Natural killer cell (primary cell): ENCODE data around the gene SETBP1. TPM values are rescaled to one million over a fixed set of nuclear protein-coding genes. Genes with fewer than 3 reads are reported as not detected.

Source experiments
- ATAC-seq, 3 donors: fragments of 150-1000 bp in 2 of 3; fragments of 200-7000 bp in 1 of 3; cut with Tn5 transposase; 1 replicate in 1 of 3; 2 replicates in 2 of 3; pipeline ENCODE4 v1.10.0; 2021; ENCODE audit warnings: mild to moderate bottlenecking in 2 of 3, moderate library complexity in 2 of 3
- DNase-seq, 2 donors: peaks; one replicate each; pipeline versions ENCODE4 v3.0.0 to v3.0.0-alpha.2; 2013 to 2021; ENCODE audit warnings: mixed read lengths in 1 of 2
- H3K27ac ChIP-seq: one replicate; pipeline ENCODE4 v1.5.1; 2013; ENCODE audit warnings: mild to moderate bottlenecking, low read length
- H3K27me3 ChIP-seq: one replicate; pipeline ENCODE4 v1.6.1; 2013; ENCODE audit warnings: low read length; ENCODE audit not compliant: control insufficient read depth, insufficient read depth
- H3K36me3 ChIP-seq: one replicate; pipeline ENCODE4 v1.6.1; 2013; ENCODE audit warnings: low read length; ENCODE audit not compliant: control insufficient read depth, insufficient read depth
- H3K4me1 ChIP-seq: one replicate; pipeline ENCODE4 v1.6.1; 2013; ENCODE audit warnings: low read length; ENCODE audit not compliant: control insufficient read depth, insufficient read depth
- H3K4me3 ChIP-seq: one replicate; pipeline ENCODE4 v1.5.1; 2013; ENCODE audit warnings: low read length
- H3K9me3 ChIP-seq: one replicate; pipeline ENCODE4 v1.6.1; 2013; ENCODE audit warnings: low read length; ENCODE audit not compliant: control insufficient read depth, insufficient read depth
- H3K27ac Mint-ChIP-seq, 2 donors: one replicate each; pipeline ENCODE4 v1.8.0; 2022; ENCODE audit warnings: mild to moderate bottlenecking in 2 of 2, mixed read lengths in 2 of 2, moderate library complexity in 1 of 2
- H3K27me3 Mint-ChIP-seq, 2 donors: one replicate each; pipeline ENCODE4 v1.8.0; 2022; ENCODE audit warnings: low read depth in 2 of 2, mixed read lengths in 2 of 2
- H3K36me3 Mint-ChIP-seq: one replicate; pipeline ENCODE4 v1.8.0; 2022; ENCODE audit warnings: mixed read lengths
- H3K4me1 Mint-ChIP-seq, 2 donors: one replicate each; pipeline ENCODE4 v1.8.0; 2022; ENCODE audit warnings: mixed read lengths in 2 of 2
- H3K4me3 Mint-ChIP-seq: one replicate; pipeline ENCODE4 v1.8.0; 2022; ENCODE audit warnings: mild to moderate bottlenecking, moderate library complexity, mixed read lengths
- H3K9me3 Mint-ChIP-seq, 2 donors: one replicate each; pipeline ENCODE4 v1.8.0; 2022; ENCODE audit warnings: mixed read lengths in 2 of 2
- WGBS: methylation state at CpG from one replicate; pipeline ENCODE4 v1.1.7; 2013; ENCODE audit warnings: missing lambda C conversion rate; ENCODE audit not compliant: insufficient coverage; 5-methylcytosine and 5-hydroxymethylcytosine counted together
- intact Hi-C: fragments of 100-400 bp; cut with micrococcal nuclease; formaldehyde crosslinking; loops from one replicate; pipeline ENCODE4 v1.14.2; 2022
- total RNA-seq, 4 donors: library from RNA; stranded (reverse); fragments of 120-200 nt in 1 of 4; gene quantifications; one replicate each; pipeline versions ENCODE4 v1.2.3 to v1.2.4, GENCODE V29; 2013 to 2022
- TF ChIP-seq, protein P1 (sequence below): fragments of 200-600 bp; IDR thresholded peaks from one replicate; pipeline ENCODE4 v1.8.0; 2022; ENCODE audit warnings: antibody characterized with exemption

The SETBP1 gene
- total RNA-seq, 3 donors from 2014 or later (not counting 1 experiment from before 2014, with no cell fraction given): 36.0 to 46.6 (median 41.2) TPM

DNA sequence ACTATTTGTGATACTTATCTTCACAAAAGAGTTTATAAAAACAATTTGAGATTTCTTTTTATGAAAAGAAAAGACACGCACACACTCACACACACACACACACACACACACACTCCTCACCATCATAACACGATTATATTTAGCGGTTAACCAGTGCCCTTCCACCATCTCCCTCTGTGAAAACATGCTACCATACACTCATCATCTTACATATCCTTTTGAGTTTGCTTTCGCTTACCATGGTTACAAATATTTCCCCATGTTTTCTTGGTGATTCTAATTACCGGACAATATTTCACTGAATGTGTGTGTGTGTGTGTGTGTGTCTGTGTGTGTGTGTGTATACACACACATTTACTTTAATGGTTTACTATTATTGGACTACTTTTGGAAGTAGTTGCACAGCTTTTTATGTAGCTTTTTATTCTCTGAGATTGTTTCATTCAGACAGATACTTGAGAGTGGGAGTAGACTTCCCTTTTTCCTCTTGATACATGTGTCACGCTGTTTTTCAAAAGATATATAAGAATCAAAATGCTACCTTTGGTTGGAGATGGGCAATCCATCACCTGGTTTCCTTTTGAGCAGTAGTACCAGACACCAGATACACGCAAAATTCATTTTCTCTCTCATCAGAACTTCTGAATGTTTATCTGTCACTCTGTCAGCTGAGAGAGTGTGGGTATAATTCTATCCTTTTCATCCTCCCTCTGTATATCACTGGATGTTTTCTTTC lies 138.1 kb downstream of the SETBP1 start:
- Histone ChIP-seq H3K36me3 (no peaks in the 10 kb centered on the region), H3K27me3 (no peaks in the 10 kb centered on the region), H3K4me1 (no peaks in the 10 kb centered on the region), H3K27ac (no peak overlapping the region), H3K9me3 (no peaks in the 10 kb centered on the region), H3K4me3 (no peak overlapping the region)
- intact Hi-C loops: no loop called here
- H3K4me3 Mint-ChIP-seq: no peak overlapping the region
- peak overlapping the region in 1 of 2 donors; percentile 2 for H3K27ac Mint-ChIP-seq
- DNase-seq (peak in 1 of 2 donors; percentile 6), ATAC-seq (peak in 1 of 3 donors; percentile 46)
- no peaks in the 10 kb centered on the region for H3K36me3 Mint-ChIP-seq
- H3K9me3 Mint-ChIP-seq: no peaks in the 10 kb centered on the region
- WGBS: 75% methylated on average over 6 of the region's 7 CpGs
- peaks cover 0 to 3% of the 10 kb centered on the region in 2 donors for H3K27me3 Mint-ChIP-seq
- peaks cover 9 to 16% of the 10 kb centered on the region in 2 donors for H3K4me1 Mint-ChIP-seq
- TF ChIP-seq, protein P1, sequence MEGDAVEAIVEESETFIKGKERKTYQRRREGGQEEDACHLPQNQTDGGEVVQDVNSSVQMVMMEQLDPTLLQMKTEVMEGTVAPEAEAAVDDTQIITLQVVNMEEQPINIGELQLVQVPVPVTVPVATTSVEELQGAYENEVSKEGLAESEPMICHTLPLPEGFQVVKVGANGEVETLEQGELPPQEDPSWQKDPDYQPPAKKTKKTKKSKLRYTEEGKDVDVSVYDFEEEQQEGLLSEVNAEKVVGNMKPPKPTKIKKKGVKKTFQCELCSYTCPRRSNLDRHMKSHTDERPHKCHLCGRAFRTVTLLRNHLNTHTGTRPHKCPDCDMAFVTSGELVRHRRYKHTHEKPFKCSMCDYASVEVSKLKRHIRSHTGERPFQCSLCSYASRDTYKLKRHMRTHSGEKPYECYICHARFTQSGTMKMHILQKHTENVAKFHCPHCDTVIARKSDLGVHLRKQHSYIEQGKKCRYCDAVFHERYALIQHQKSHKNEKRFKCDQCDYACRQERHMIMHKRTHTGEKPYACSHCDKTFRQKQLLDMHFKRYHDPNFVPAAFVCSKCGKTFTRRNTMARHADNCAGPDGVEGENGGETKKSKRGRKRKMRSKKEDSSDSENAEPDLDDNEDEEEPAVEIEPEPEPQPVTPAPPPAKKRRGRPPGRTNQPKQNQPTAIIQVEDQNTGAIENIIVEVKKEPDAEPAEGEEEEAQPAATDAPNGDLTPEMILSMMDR: no peak

- ATAC-seq: no peak
- Histone ChIP-seq H3K27me3 (no peaks in the 10 kb centered on the region), H3K4me3 (no peak overlapping the region), H3K27ac (no peak overlapping the region), H3K9me3 (no peaks in the 10 kb centered on the region), H3K36me3 (no peaks in the 10 kb centered on the region), H3K4me1 (no peaks in the 10 kb centered on the region)
- Mint-ChIP-seq H3K9me3 (no peaks in the 10 kb centered on the region), H3K4me1 (peaks cover 21 to 28% of the 10 kb centered on the region in 2 donors), H3K36me3 (no peaks in the 10 kb centered on the region), H3K27me3 (peaks cover 0 to 3% of the 10 kb centered on the region in 2 donors), H3K27ac (no peak overlapping the region), H3K4me3 (no peak overlapping the region)
- TF ChIP-seq, protein P1: no peak
- WGBS: 98% methylated on average over 6 of the region's 6 CpGs
- intact Hi-C loops: no loop called here
- DNase-seq: no peak
These were observed 139.3 kb downstream of the SETBP1 start for GRCh38 chr18:44819944-44820510.

- no peaks in the 10 kb centered on the region for H3K9me3 ChIP-seq
- intact Hi-C loops: no loop called here
- H3K36me3 ChIP-seq: no peaks in the 10 kb centered on the region
- Mint-ChIP-seq H3K4me1 (peaks cover 22 to 35% of the 10 kb centered on the region in 2 donors), H3K9me3 (no peaks in the 10 kb centered on the region), H3K36me3 (no peaks in the 10 kb centered on the region), H3K4me3 (no peak overlapping the region), H3K27ac (no peak overlapping the region), H3K27me3 (peaks cover 0 to under 1% of the 10 kb centered on the region in 2 donors)
- H3K27me3 ChIP-seq: no peaks in the 10 kb centered on the region
- WGBS: 83% methylated on average over 1 of the region's 1 CpG
- TF ChIP-seq, protein P1: no peak
- H3K4me3 ChIP-seq: no peak overlapping the region
- no peak overlapping the region for H3K27ac ChIP-seq
- no peaks in the 10 kb centered on the region for H3K4me1 ChIP-seq
- ATAC-seq (no peak), DNase-seq (no peak)
These were observed 141.2 kb downstream of the SETBP1 start for GRCh38 chr18:44821924-44822323.
